Measurements from ENCODE around the gene TMEM158.

DNA sequence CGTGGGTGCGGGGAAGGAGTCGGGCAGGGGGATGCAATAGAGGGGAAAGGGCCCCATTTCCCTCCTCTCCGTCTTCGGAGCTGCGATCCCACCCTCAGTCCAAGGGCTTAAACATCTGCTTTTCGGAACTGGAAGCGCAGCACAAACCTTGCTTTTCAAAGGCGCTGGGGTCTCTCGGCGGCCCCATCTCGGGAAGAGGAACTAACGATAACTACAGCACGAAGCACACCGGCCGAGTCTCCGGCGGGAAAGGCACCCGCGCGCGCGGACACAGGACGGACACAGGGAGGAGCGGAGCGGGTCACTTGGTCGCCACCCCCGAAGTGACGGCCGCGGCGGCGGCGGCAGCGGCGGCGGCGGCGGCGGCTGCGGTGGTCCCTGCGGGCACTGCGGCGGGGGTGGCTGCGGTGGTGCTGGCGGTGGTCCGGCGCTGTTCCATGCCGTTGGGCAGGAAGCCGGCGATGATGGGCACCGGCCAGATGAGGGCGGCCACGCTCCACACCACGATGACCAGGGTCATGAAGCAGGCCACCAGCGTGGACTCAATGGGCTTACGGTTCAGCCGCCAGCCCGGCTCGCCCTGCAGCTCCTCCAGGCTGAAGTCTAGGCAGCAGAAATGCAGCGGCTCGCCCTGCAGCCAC lies 1.1 kb downstream of the TMEM158 start:
- 0 out of 2 replicates have a peak, but pooled peaks have one; percentile 8 for TF ChIP-seq CTCF (IDR thresholded peaks at IDR 0.05; ENCODE audit: low read depth, low read length)
- no peak for TF ChIP-seq EZH2phosphoT487 (IDR thresholded peaks at IDR 0.05; ENCODE audit: low read depth)

Measured in OCI-LY3 (cell line).